ENCODE measurements around the gene DISC1.

DISC1 gene

GRCh38 chr1:232016616-232017015 is 390.0 kb downstream of the DISC1 start (continued):
- TF ChIP-seq POU6F1 (CRISPR knock-in tag; IDR thresholded peaks at IDR 0.05; ENCODE audit: borderline replicate concordance, low read depth) (no peak), CSDC2 (CRISPR knock-in tag; IDR thresholded peaks at IDR 0.05) (no peak)

DNA sequence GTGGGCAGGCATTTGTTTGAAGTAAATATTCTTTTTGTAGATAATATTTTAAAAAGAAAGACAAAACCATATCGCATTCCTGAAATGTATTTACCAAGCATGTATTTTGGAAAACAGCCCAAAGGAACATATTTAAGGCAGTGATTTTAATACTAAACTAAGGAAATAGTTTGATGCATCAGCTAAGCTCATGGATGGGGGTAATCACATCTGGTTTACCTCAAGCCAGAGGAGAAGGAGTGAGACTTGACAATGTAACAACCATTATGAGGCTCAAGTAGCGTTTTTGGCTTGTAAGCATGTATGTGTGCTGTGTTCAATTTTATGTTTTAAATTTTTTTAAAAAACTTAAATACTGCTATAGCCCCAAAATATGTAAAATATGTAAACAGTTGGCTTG is 390.5 kb downstream of the DISC1 start:
- TF ChIP-seq RARB (CRISPR knock-in tag; IDR thresholded peaks at IDR 0.05) (0 out of 2 replicates have a peak, but pooled peaks have one; percentile 4), POU6F1 (CRISPR knock-in tag; IDR thresholded peaks at IDR 0.05; ENCODE audit: borderline replicate concordance, low read depth) (no peak)
- peak; percentile 71 for ATAC-seq

DNA sequence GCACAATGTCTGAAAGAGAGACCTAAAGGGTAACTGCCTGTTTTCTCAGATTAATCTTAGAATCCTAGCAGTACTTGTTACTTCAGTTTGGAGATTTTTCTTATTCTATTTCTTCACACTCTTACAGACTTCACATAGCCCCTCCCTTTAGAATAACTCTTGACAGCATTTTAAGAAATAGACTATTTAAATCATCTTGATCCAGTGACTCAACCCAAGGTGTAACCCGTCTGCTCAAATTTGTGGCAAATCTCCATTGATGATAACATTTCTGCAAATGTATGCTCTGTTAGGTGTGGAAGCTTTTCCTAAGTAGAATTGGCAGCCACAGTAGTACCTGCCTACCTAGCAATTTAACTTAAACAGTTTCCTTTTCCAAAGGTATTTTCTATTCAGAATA is 391.2 kb downstream of the DISC1 start:
- no peak for ATAC-seq
- TF ChIP-seq SNAI2 (CRISPR knock-in tag; IDR thresholded peaks at IDR 0.05) (no peak), ZFP30 (CRISPR knock-in tag; IDR thresholded peaks at IDR 0.05) (no peak), PPARA (CRISPR knock-in tag; IDR thresholded peaks at IDR 0.05; ENCODE audit: borderline replicate concordance) (no peak), ISL1 (CRISPR knock-in tag; IDR thresholded peaks at IDR 0.05) (no peak), ZNF70 (CRISPR knock-in tag; IDR thresholded peaks at IDR 0.05) (no peak), CSDC2 (CRISPR knock-in tag; IDR thresholded peaks at IDR 0.05) (no peak)
- TF ChIP-seq, protein P1, sequence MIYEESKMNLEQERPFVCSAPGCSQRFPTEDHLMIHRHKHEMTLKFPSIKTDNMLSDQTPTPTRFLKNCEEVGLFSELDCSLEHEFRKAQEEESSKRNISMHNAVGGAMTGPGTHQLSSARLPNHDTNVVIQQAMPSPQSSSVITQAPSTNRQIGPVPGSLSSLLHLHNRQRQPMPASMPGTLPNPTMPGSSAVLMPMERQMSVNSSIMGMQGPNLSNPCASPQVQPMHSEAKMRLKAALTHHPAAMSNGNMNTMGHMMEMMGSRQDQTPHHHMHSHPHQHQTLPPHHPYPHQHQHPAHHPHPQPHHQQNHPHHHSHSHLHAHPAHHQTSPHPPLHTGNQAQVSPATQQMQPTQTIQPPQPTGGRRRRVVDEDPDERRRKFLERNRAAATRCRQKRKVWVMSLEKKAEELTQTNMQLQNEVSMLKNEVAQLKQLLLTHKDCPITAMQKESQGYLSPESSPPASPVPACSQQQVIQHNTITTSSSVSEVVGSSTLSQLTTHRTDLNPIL (CRISPR knock-in tag; IDR thresholded peaks at IDR 0.05; ENCODE audit: low read depth), result no peak
- TF ChIP-seq, protein P2, sequence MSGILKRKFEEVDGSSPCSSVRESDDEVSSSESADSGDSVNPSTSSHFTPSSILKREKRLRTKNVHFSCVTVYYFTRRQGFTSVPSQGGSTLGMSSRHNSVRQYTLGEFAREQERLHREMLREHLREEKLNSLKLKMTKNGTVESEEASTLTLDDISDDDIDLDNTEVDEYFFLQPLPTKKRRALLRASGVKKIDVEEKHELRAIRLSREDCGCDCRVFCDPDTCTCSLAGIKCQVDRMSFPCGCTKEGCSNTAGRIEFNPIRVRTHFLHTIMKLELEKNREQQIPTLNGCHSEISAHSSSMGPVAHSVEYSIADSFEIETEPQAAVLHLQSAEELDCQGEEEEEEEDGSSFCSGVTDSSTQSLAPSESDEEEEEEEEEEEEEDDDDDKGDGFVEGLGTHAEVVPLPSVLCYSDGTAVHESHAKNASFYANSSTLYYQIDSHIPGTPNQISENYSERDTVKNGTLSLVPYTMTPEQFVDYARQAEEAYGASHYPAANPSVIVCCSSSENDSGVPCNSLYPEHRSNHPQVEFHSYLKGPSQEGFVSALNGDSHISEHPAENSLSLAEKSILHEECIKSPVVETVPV (CRISPR knock-in tag; IDR thresholded peaks at IDR 0.05), result no peak
- TF ChIP-seq, protein P3, sequence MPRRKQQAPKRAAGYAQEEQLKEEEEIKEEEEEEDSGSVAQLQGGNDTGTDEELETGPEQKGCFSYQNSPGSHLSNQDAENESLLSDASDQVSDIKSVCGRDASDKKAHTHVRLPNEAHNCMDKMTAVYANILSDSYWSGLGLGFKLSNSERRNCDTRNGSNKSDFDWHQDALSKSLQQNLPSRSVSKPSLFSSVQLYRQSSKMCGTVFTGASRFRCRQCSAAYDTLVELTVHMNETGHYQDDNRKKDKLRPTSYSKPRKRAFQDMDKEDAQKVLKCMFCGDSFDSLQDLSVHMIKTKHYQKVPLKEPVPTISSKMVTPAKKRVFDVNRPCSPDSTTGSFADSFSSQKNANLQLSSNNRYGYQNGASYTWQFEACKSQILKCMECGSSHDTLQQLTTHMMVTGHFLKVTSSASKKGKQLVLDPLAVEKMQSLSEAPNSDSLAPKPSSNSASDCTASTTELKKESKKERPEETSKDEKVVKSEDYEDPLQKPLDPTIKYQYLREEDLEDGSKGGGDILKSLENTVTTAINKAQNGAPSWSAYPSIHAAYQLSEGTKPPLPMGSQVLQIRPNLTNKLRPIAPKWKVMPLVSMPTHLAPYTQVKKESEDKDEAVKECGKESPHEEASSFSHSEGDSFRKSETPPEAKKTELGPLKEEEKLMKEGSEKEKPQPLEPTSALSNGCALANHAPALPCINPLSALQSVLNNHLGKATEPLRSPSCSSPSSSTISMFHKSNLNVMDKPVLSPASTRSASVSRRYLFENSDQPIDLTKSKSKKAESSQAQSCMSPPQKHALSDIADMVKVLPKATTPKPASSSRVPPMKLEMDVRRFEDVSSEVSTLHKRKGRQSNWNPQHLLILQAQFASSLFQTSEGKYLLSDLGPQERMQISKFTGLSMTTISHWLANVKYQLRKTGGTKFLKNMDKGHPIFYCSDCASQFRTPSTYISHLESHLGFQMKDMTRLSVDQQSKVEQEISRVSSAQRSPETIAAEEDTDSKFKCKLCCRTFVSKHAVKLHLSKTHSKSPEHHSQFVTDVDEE (CRISPR knock-in tag; IDR thresholded peaks at IDR 0.05), result no peak

DNA sequence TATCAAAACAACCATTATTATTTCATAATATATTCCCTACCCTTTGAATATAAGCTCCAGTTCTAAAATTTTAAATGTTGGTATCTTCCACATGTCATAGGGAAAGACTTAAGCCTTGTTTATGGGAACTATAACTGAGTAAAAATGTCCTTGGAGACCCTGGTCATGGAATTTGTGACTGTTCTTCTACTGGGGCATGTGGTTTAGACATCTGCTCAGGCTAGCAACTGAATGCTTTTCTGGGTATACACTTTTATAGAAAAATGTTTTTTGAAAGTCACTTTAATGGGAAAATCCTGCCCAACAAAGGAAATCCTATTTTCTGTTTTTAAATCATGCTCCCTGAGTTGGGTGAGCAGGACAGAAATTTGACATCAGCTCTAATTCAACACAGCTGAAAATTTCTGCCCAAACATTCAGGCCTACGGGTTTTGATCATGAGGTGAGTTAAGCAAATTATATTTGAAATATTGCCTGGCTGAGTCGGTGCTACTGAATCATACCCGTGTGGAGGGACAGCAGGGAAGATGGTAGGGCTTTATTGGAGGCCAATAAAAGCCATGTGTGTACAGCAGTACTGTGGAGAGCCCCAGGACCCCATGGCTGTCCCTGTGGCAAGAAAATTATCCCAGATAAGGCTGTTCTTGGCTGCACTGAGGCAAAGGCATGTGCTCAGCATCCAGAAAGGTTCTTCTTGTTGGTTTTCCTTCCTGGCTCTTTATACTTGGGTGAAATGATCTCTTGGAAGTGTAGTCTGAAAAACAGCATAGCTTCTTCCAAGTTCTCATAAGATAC is 391.8 kb downstream of the DISC1 start:
- no peak for TF ChIP-seq GLIS3 (CRISPR knock-in tag; IDR thresholded peaks at IDR 0.05)
- TF ChIP-seq ZC3H10 (CRISPR knock-in tag; IDR thresholded peaks at IDR 0.05), result no peak
- 0 out of 2 replicates have a peak, but pooled peaks have one; percentile 16 for TF ChIP-seq ZFP3 (CRISPR knock-in tag; IDR thresholded peaks at IDR 0.05)
- TF ChIP-seq BACH2 (CRISPR knock-in tag; IDR thresholded peaks at IDR 0.05; ENCODE audit: borderline replicate concordance), result no peak
- TF ChIP-seq, protein P3 (CRISPR knock-in tag; IDR thresholded peaks at IDR 0.05), result peak; percentile 93
- no peak for TF ChIP-seq ISL1 (CRISPR knock-in tag; IDR thresholded peaks at IDR 0.05)
- peak; percentile 48 for ATAC-seq
